Neural cell (in vitro differentiated cells): ENCODE data around the gene SPATA31A5.
"Not testable (repeated sequence)": the region's sequence is repeated elsewhere in the genome, so short reads cannot be mapped to it uniquely, and the experiment has no call there.

Experiments
- EP300 ChIP-seq: fragments of 450-650 bp; conservative IDR thresholded peaks from 2 replicates; pipeline ENCODE4 v1.6.1; 2014; ENCODE audit warnings: antibody characterized with exemption, mild to moderate bottlenecking, moderate library complexity; ENCODE audit not compliant: poor library complexity, severe bottlenecking
- EZH2 ChIP-seq: fragments of 200-600, 300-800 bp; shearing (Covaris generic), sonication (generic); IDR thresholded peaks from 2 replicates; pipeline ENCODE4 v1.6.1; 2014; ENCODE audit warnings: antibody characterized with exemption, low read length, borderline replicate concordance, mild to moderate bottlenecking; ENCODE audit not compliant: insufficient read depth, poor library complexity, severe bottlenecking
- TF ChIP-seq, protein P1 (sequence below): IDR thresholded peaks from 2 replicates; pipeline ENCODE4 v1.6.1; 2012; ENCODE audit warnings: borderline replicate concordance

DNA sequence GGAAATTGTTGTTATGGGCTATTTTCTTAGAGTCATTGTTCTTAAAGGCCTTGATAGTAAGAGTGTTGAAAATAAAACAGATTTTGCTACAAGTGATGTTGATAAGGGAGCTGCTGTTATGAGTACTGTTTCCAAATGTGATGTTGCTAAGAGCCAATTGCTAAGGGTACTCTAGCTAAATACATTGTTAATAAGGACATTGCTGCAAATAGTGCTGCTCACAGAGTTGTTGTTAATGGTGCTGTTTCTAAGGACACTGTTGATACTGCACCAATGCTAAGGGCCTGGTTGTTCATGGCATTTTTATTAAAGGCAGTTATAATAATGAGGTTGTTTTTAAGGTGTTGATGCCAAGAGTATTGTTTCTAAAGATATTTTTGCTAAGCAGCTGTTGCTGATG lies 52.2 kb downstream of the SPATA31A5 start:
- TF ChIP-seq, protein P1, sequence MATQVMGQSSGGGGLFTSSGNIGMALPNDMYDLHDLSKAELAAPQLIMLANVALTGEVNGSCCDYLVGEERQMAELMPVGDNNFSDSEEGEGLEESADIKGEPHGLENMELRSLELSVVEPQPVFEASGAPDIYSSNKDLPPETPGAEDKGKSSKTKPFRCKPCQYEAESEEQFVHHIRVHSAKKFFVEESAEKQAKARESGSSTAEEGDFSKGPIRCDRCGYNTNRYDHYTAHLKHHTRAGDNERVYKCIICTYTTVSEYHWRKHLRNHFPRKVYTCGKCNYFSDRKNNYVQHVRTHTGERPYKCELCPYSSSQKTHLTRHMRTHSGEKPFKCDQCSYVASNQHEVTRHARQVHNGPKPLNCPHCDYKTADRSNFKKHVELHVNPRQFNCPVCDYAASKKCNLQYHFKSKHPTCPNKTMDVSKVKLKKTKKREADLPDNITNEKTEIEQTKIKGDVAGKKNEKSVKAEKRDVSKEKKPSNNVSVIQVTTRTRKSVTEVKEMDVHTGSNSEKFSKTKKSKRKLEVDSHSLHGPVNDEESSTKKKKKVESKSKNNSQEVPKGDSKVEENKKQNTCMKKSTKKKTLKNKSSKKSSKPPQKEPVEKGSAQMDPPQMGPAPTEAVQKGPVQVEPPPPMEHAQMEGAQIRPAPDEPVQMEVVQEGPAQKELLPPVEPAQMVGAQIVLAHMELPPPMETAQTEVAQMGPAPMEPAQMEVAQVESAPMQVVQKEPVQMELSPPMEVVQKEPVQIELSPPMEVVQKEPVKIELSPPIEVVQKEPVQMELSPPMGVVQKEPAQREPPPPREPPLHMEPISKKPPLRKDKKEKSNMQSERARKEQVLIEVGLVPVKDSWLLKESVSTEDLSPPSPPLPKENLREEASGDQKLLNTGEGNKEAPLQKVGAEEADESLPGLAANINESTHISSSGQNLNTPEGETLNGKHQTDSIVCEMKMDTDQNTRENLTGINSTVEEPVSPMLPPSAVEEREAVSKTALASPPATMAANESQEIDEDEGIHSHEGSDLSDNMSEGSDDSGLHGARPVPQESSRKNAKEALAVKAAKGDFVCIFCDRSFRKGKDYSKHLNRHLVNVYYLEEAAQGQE, result not testable (repeated sequence)
- not testable (repeated sequence) for TF ChIP-seq EP300, EZH2
